Stimulated activated CD8-positive, alpha-beta memory T cell treated with anti-CD3 and anti-CD28 coated beads, Interleukin-2, amount 100 ng/mL, for 48 hours (primary cell): ENCODE data around the gene MED12L.

Experiments used
- DNase-seq, 2 donors: peaks; one replicate each; pipeline ENCODE4 v3.0.0-alpha.2; 2020; ENCODE audit warnings: low read depth in 2 of 2

MED12L gene

GRCh38 chr3:151321526-151321925, 236.1 kb downstream of the MED12L start:
- DNase-seq: no peak

DNA sequence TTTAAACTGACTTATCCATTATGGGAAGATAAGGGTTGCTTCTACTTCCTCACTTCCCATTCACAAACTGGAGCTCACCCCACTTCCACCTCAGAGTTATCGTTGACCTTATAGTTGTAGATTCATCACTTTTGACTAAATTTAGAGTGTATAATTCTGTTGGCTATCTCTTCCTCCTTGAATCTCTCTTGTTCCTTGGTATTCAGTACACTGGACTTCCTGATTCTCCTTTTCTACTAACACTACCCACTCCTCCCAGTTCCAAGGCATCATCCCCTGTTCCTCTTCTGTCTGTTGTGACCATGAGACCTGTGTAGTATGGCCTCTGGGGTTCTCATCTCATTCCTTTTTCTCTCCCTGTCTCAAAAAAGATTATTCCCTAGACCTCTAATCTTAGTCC, 237.0 kb downstream of the MED12L start:
- DNase-seq: no peak

GRCh38 chr3:151327571-151328198, 242.2 kb downstream of the MED12L start:
- no peak for DNase-seq

- DNase-seq: no peak
Measured at GRCh38 chr3:151328298-151328995, 243.0 kb downstream of the MED12L start.

DNA sequence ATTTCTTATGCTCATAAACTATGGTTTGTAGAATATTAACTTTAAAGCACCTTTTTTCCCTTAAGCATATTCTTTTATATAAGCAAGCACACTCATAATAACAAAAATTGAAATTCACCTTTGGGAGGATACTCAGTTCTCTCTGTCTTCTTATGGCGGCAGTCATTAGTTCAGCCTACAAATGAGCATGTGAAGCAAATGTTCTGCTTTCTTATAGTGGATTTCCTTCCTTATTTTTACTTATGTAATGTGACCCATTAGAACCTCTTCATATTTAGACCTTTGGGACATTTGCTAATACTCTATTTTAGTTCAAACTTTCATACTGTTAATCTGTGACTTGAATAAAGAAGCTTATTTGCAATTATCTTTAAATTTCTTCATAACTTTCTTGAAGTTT, 243.9 kb downstream of the MED12L start, which contains the start of gene P2RY13:
P2RY13 (minus strand) TSS at position 187 of the 400 bp plus-strand sequence; CDS start at position 166, 21 bp downstream.
- no peak for DNase-seq

DNA sequence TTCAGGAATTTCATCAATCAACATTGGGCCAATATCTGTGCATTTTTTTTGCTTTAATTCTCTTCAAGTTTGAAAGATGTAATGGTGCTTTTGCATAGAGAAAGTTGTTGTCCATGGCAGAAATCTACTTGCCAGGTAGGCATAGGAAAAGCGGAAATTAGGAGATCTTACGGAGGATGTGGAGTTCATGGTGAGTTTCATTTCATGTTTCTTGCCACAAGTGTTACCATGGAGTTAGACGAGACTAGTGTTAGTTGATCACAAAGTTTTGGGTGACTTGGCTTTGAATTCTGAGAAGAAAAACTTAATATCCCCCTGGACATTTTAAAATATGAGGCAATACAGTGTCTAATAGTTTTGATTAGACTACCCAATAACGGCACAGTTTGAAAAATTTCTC, 244.9 kb downstream of the MED12L start:
- DNase-seq: no peak

DNA sequence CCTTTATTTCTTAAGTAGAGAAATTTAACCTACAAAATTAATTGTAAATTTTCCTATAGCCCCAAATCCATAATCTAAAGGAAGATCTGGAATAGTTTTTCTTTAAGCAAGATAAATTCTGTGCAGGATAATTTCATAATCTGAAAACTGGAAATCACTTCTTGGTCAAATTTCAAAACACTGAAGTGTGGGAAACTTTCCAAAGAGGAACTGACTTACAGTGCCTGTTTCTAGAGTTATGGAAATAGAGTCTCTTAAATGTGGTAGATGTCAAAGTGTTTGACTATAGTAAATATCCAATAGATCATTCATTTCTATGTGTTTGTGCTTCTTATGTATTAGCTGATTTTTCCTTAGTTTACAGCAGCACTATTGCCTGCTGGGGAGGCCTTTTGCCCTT, 245.4 kb downstream of the MED12L start:
- DNase-seq: no peak

DNA sequence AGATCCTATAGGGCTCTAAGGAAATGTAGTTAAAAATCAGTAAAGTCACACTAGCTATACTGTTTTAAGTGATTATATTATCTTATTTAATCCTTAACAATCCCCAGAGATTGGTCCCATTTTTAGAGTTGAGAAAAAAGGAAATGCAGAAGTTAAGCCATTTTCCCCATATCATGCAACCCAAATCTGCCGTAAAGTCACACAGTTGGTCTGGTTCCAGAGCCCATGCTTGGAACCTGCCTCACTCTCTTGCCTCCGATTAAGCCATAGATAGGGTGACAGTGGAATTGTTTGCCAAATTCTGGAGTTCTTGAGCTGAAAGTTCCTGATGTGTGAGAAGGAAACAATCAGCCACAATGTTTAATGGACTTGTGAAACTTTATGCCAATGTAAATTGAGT, 246.2 kb downstream of the MED12L start:
- no peak for DNase-seq

- no peak for DNase-seq
Measured at GRCh38 chr3:151345859-151346258, 260.4 kb downstream of the MED12L start.

GRCh38 chr3:151346292-151346691, 260.8 kb downstream of the MED12L start:
- no peak for DNase-seq

GRCh38 chr3:151347432-151347831, 262.0 kb downstream of the MED12L start:
- DNase-seq: no peak

DNA sequence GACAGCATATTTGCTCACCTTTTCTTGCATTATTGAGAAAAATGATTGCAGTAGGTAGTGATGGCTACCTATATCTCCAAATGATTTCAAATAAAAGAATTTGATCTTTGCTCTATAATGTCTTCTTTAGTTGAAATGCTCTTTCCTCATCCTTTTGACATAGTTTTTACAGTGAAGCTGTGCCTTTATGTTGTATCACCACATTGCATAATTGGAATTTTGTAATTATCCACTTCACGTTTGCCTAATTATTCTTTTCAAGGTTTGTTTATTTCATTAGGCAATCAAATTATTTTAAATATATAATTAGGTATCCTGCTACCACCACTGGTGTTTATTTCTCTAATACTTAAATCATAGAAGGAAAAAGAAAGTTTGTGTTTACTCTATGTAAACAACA, 265.2 kb downstream of the MED12L start:
- no peak for DNase-seq

DNA sequence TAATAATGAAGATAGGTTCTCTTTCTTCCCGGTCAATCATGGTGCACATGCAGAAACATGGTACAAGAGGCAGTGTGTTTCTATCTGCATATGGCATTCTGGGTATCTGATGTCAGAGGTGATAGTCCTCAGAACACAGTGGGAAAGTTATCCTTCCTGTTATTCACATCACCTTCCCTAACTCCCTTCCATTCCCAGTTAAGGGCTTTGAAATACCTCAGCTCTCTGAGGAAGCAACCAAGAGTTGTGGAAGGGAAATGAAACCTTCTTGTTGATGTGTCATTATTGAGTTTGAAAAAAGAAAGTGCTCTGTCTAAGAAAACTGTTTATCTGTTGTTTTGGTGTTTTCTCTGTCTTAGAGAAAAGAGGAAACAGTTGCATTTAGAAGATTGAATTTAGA, 265.8 kb downstream of the MED12L start:
- no peak for DNase-seq

DNA sequence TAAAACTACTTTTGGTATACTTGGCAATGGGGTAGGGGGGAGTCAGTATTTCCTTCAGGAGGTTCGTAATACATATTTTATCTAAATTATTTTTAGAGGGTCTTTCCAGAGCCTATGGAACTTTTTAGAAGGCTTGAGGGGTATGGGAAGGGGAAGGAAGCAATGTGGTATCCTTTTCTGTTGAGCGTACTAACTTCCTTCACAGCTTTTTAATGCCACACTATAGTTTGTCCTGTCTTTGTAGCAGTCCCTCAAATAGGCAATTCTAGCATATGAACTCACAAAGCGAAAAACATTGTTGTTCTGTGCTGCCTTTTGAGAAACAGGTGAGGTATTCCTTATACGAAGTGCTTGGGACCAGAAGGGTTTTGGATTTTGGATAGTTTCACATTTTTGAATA, 266.2 kb downstream of the MED12L start:
- no peak for DNase-seq

- DNase-seq: no peak
Measured at GRCh38 chr3:151356794-151357462, 271.5 kb downstream of the MED12L start.

GRCh38 chr3:151357463-151357850, 272.0 kb downstream of the MED12L start:
- no peak for DNase-seq

- DNase-seq: no peak
Measured at GRCh38 chr3:151362751-151363174, 277.3 kb downstream of the MED12L start.

DNA sequence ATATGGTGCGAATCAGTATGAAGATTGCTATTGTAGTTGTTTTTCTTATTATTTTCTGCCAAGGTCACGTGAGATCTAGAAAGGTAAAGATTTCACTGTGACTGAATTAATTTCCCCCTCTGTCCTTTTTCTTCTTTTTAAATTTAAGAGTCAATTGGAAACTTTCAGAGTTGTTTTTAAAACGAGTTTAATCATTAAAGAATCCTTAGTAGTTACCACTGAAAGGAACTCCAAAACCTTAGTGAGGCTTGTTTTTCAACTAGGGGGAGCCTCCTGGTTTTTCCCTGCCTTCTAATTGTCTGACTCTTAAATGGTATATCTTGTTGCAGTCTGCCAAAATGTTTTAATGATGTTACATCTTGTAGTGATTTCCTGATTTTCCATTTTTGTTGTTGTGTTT, 281.5 kb downstream of the MED12L start:
- DNase-seq: no peak

DNA sequence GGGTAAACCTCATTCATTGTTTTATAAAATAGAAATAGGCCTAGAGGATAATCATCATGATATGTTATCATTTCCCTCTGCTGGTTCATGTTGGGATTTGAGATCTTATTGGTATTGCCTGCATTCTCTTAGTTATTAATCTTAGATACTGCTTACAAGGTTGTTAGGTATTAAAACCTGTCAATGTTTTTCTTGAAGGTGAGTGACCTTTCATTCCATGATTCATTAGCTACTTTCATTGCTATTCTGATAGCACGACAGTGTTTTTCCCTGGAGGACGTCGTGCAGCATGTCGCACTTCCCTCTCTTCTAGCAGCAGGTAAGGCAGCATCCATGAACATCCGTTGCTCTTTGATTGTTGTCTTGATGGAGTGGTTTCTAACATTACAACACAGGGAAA, 282.0 kb downstream of the MED12L start:
- no peak for DNase-seq

- no peak for DNase-seq
Measured at GRCh38 chr3:151371526-151371925, 286.1 kb downstream of the MED12L start.

DNA sequence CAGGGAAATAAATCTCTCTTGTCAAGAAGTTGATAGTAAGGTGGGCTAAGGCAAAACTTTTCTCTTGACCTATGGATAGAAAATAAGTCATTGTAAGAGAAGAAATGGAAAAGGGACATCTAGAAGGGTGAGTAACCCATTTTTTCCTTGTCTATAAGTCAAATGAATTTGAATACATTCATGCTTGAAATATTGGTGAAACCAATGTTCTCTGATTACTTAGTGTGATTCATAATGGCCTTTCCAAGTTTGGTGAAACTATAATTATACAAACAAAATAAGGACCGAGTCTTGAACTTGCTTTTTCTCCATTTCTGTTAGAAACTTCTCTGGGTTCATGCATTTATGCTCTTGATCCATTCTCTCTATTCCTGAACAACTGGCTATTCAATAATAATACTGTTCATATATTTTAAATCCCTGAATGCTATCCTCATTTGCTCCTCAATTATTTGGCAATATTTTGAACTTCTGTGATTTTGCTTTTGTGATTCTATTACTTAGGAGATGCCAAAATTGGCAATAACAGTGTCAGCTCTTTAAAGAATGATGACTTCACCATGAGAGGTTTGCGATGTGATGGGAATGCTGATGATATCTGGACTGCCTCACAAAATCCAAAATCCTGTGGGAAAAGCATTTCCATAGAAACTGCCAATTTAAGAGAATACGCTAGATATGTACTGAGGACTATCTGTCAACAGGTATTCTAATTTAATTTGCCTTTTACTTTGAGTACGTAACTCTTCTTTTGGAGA, 286.8 kb downstream of the MED12L start:
- no peak for DNase-seq

- DNase-seq: no peak
Measured at GRCh38 chr3:151377768-151378385, 292.4 kb downstream of the MED12L start.
